BLaER1 (cell line): ENCODE measurements around the gene MUC6.

Source experiments
- H3K27ac ChIP-seq: shearing (Covaris generic); formaldehyde crosslinking; 2 replicates; pipeline ENCODE4 v1.8.1; 2022
- H3K27me3 ChIP-seq: shearing (Covaris generic); formaldehyde crosslinking; 2 replicates; pipeline ENCODE4 v1.8.1; 2022
- H3K36me3 ChIP-seq: shearing (Covaris generic); formaldehyde crosslinking; 2 replicates; pipeline ENCODE4 v1.8.1; 2022
- H3K4me1 ChIP-seq: shearing (Covaris generic); formaldehyde crosslinking; 2 replicates; pipeline ENCODE4 v1.8.1; 2022
- H3K4me2 ChIP-seq: shearing (Covaris generic); formaldehyde crosslinking; 2 replicates; pipeline ENCODE4 v1.8.1; 2022
- H3K4me3 ChIP-seq: shearing (Covaris generic); formaldehyde crosslinking; 2 replicates; pipeline ENCODE4 v1.8.1; 2022
- H3K9ac ChIP-seq: shearing (Covaris generic); formaldehyde crosslinking; 2 replicates; pipeline ENCODE4 v1.8.1; 2022
- H3K9me3 ChIP-seq: shearing (Covaris generic); formaldehyde crosslinking; 2 replicates; pipeline ENCODE4 v1.8.1; 2022
- H4K20me1 ChIP-seq: shearing (Covaris generic); formaldehyde crosslinking; 2 replicates; pipeline ENCODE4 v1.8.1; 2022
- Cebpa-rat ChIP-seq: shearing (Covaris generic); IDR thresholded peaks from 2 replicates; pipeline ENCODE4 v1.8.1; 2022

Gene MUC6

GRCh38 chr11:993632-994167, 42.8 kb downstream of the MUC6 start:
- no peaks in the 10 kb centered on the region for H3K9me3 ChIP-seq
- TF ChIP-seq Cebpa-rat: no peak
- no peaks in the 10 kb centered on the region for H3K27me3 ChIP-seq
- no peak overlapping the region for H3K9ac ChIP-seq
- no peak overlapping the region for H3K4me2 ChIP-seq
- peaks cover 48% of the 10 kb centered on the region for H3K4me1 ChIP-seq
- H3K27ac ChIP-seq: no peak overlapping the region
- peaks cover 79% of the 10 kb centered on the region for H3K36me3 ChIP-seq
- 0 out of 2 replicates have a peak, but pooled peaks cover 7% of the 10 kb centered on the region for H4K20me1 ChIP-seq
- H3K4me3 ChIP-seq: no peak overlapping the region

- H3K27me3 ChIP-seq: no peaks in the 10 kb centered on the region
- no peak overlapping the region for H3K4me2 ChIP-seq
- TF ChIP-seq Cebpa-rat: no peak
- H3K36me3 ChIP-seq: peaks cover 87% of the 10 kb centered on the region
- H3K9ac ChIP-seq: 0 out of 2 replicates have a peak overlapping the region, but pooled peaks have one; percentile 6
- H3K27ac ChIP-seq: 0 out of 2 replicates have a peak overlapping the region, but pooled peaks have one; percentile 44
- H4K20me1 ChIP-seq: 0 out of 2 replicates have a peak, but pooled peaks cover 7% of the 10 kb centered on the region
- peaks cover 39% of the 10 kb centered on the region for H3K4me1 ChIP-seq
- H3K4me3 ChIP-seq: no peak overlapping the region
- no peaks in the 10 kb centered on the region for H3K9me3 ChIP-seq
Observed at GRCh38 chr11:992577-992976, 43.9 kb downstream of the MUC6 start.

- Histone ChIP-seq H3K27ac (peak overlapping the region; percentile 30), H3K27me3 (no peaks in the 10 kb centered on the region), H3K9ac (no peak overlapping the region), H3K4me3 (no peak overlapping the region), H3K36me3 (peaks cover 88% of the 10 kb centered on the region), H3K4me1 (peaks cover 31% of the 10 kb centered on the region), H3K4me2 (no peak overlapping the region), H3K9me3 (no peaks in the 10 kb centered on the region), H4K20me1 (0 out of 2 replicates have a peak, but pooled peaks cover 7% of the 10 kb centered on the region)
- no peak for TF ChIP-seq Cebpa-rat
Observed at GRCh38 chr11:991711-992307, 44.7 kb downstream of the MUC6 start.

GRCh38 chr11:991034-991433, 45.5 kb downstream of the MUC6 start:
- no peak overlapping the region for H3K9ac ChIP-seq
- H4K20me1 ChIP-seq: 0 out of 2 replicates have a peak, but pooled peaks cover 7% of the 10 kb centered on the region
- H3K9me3 ChIP-seq: no peaks in the 10 kb centered on the region
- no peak for TF ChIP-seq Cebpa-rat
- peaks cover 23% of the 10 kb centered on the region for H3K4me1 ChIP-seq
- no peak overlapping the region for H3K4me2 ChIP-seq
- H3K36me3 ChIP-seq: peaks cover 90% of the 10 kb centered on the region
- peak overlapping the region; percentile 22; the same call in 1 of the 2 replicates for H3K27ac ChIP-seq
- no peaks in the 10 kb centered on the region for H3K27me3 ChIP-seq
- H3K4me3 ChIP-seq: no peak overlapping the region

GRCh38 chr11:990101-990500, 46.4 kb downstream of the MUC6 start:
- peaks cover 96% of the 10 kb centered on the region for H3K36me3 ChIP-seq
- no peak for TF ChIP-seq Cebpa-rat

GRCh38 chr11:987671-988070, 48.8 kb downstream of the MUC6 start:
- Histone ChIP-seq H3K27me3 (no peaks in the 10 kb centered on the region), H3K9me3 (no peaks in the 10 kb centered on the region), H3K4me3 (no peak overlapping the region), H3K4me1 (peaks cover 4% of the 10 kb centered on the region; the same call in 1 of the 2 replicates), H4K20me1 (0 out of 2 replicates have a peak, but pooled peaks cover 7% of the 10 kb centered on the region), H3K36me3 (peaks cover 94% of the 10 kb centered on the region), H3K9ac (no peak overlapping the region), H3K4me2 (no peak overlapping the region), H3K27ac (no peak overlapping the region)
- no peak for TF ChIP-seq Cebpa-rat

More at GRCh38 chr11:990101-990500, 46.4 kb downstream of the MUC6 start:
- Histone ChIP-seq H3K4me3 (no peak overlapping the region), H3K4me2 (no peak overlapping the region), H3K27ac (0 out of 2 replicates have a peak overlapping the region, but pooled peaks have one; percentile 26), H3K9ac (no peak overlapping the region; the same call in 1 of the 2 replicates), H3K4me1 (peaks cover 14% of the 10 kb centered on the region), H3K9me3 (no peaks in the 10 kb centered on the region), H3K27me3 (no peaks in the 10 kb centered on the region), H4K20me1 (0 out of 2 replicates have a peak, but pooled peaks cover 7% of the 10 kb centered on the region)

- Histone ChIP-seq H3K27ac (peak overlapping the region; percentile 6; the same call in 1 of the 2 replicates), H3K4me1 (peaks cover 3% of the 10 kb centered on the region), H4K20me1 (0 out of 2 replicates have a peak, but pooled peaks cover 2% of the 10 kb centered on the region), H3K4me3 (no peak overlapping the region), H3K9me3 (no peaks in the 10 kb centered on the region), H3K9ac (no peak overlapping the region), H3K36me3 (peaks cover 94% of the 10 kb centered on the region), H3K27me3 (no peaks in the 10 kb centered on the region), H3K4me2 (no peak overlapping the region)
- TF ChIP-seq Cebpa-rat: no peak
Observed at GRCh38 chr11:986952-987305, 49.6 kb downstream of the MUC6 start.

GRCh38 chr11:986270-986951, 50.1 kb downstream of the MUC6 start:
- no peaks in the 10 kb centered on the region for H4K20me1 ChIP-seq
- H3K36me3 ChIP-seq: peaks cover 95% of the 10 kb centered on the region
- no peak overlapping the region for H3K4me2 ChIP-seq
- no peaks in the 10 kb centered on the region for H3K27me3 ChIP-seq
- no peaks in the 10 kb centered on the region for H3K9me3 ChIP-seq
- H3K27ac ChIP-seq: peak overlapping the region; percentile 6; the same call in 1 of the 2 replicates
- no peak overlapping the region for H3K9ac ChIP-seq
- peaks cover 5% of the 10 kb centered on the region for H3K4me1 ChIP-seq
- TF ChIP-seq Cebpa-rat: no peak
- H3K4me3 ChIP-seq: no peak overlapping the region

GRCh38 chr11:985848-986247, 50.7 kb downstream of the MUC6 start:
- Histone ChIP-seq H3K9me3 (no peaks in the 10 kb centered on the region), H3K27me3 (no peaks in the 10 kb centered on the region), H3K4me2 (no peak overlapping the region), H3K9ac (no peak overlapping the region), H3K4me3 (no peak overlapping the region), H3K27ac (no peak overlapping the region), H3K4me1 (peaks cover 11% of the 10 kb centered on the region), H4K20me1 (no peaks in the 10 kb centered on the region), H3K36me3 (peaks cover 95% of the 10 kb centered on the region)
- no peak for TF ChIP-seq Cebpa-rat

- Histone ChIP-seq H3K27me3 (no peaks in the 10 kb centered on the region), H3K4me1 (peaks cover 15% of the 10 kb centered on the region), H3K9me3 (no peaks in the 10 kb centered on the region), H3K27ac (no peak overlapping the region), H3K36me3 (peaks cover 98% of the 10 kb centered on the region), H3K9ac (no peak overlapping the region), H3K4me2 (no peak overlapping the region), H3K4me3 (no peak overlapping the region), H4K20me1 (no peaks in the 10 kb centered on the region)
- no peak for TF ChIP-seq Cebpa-rat
Observed at GRCh38 chr11:985406-985805, 51.1 kb downstream of the MUC6 start.
